Stimulated activated CD4-positive, alpha-beta T cell treated with anti-CD3 and anti-CD28 coated beads, Interleukin-1b, Interleukin-23, amount 100 ng/mL, for 4 hours (primary cell): ENCODE data around the gene MED12.
A peak's percentile ranks its signal among the peaks of the same experiment; 100 is the strongest.

Experiments used
- DNase-seq, 2 donors: peaks; one replicate each; pipeline ENCODE4 v3.0.0-alpha.2; 2020; ENCODE audit warnings: low read depth in 2 of 2

The MED12 gene

GRCh38 chrX:71107245-71107644, 11.2 kb upstream of the MED12 start:
- DNase-seq: no peak

GRCh38 chrX:71107762-71108360, 10.5 kb upstream of the MED12 start:
- DNase-seq: no peak

GRCh38 chrX:71109051-71109450, 9.3 kb upstream of the MED12 start:
- no peak for DNase-seq

- DNase-seq: peak in 1 of 2 donors; percentile 75
These were observed 7.1 kb upstream of the MED12 start, which contains the start of gene IL2RG for GRCh38 chrX:71111141-71111843. IL2RG (minus strand) TSS chrX:71111577; CDS start chrX:71111539, 38 bp downstream.

- no peak for DNase-seq
These were observed 6.4 kb upstream of the MED12 start for GRCh38 chrX:71111921-71112431.

GRCh38 chrX:71117358-71117757, 1.0 kb upstream of the MED12 start:
- DNase-seq: no peak

- DNase-seq: no peak
These were observed 664 bp downstream of the MED12 start for GRCh38 chrX:71118985-71119535.

- DNase-seq: no peak
These were observed 9.9 kb downstream of the MED12 start for GRCh38 chrX:71128166-71128833.

GRCh38 chrX:71128915-71129765, 10.7 kb downstream of the MED12 start:
- DNase-seq: peak; percentile 65 to 80

GRCh38 chrX:71131510-71131909, 13.1 kb downstream of the MED12 start:
- DNase-seq: no peak

GRCh38 chrX:71140440-71140839, 22.0 kb downstream of the MED12 start:
- DNase-seq: no peak

- no peak for DNase-seq
These were observed 25.1 kb downstream of the MED12 start for GRCh38 chrX:71143508-71143907.

GRCh38 chrX:71144651-71145050, 26.3 kb downstream of the MED12 start, which contains the start of gene NLGN3:
NLGN3 (plus strand) TSS chrX:71144841; CDS start chrX:71147750, 2,909 bp downstream.
- no peak for DNase-seq

- no peak for DNase-seq
These were observed 29.3 kb downstream of the MED12 start for GRCh38 chrX:71147496-71148277.

GRCh38 chrX:71148278-71148663, 29.9 kb downstream of the MED12 start:
- DNase-seq: no peak

- DNase-seq: no peak
These were observed 33.0 kb downstream of the MED12 start for GRCh38 chrX:71151366-71151765.

- DNase-seq: no peak
These were observed 35.8 kb downstream of the MED12 start for GRCh38 chrX:71154196-71154595.

- DNase-seq: no peak
These were observed 36.2 kb downstream of the MED12 start for GRCh38 chrX:71154641-71155040.

- DNase-seq: no peak
These were observed 40.2 kb downstream of the MED12 start for GRCh38 chrX:71158603-71159002.

GRCh38 chrX:71159335-71159734, 40.9 kb downstream of the MED12 start:
- no peak for DNase-seq

GRCh38 chrX:71160475-71160874, 42.1 kb downstream of the MED12 start:
- no peak for DNase-seq
